Measurements from ENCODE around the gene ANXA4.

DNA sequence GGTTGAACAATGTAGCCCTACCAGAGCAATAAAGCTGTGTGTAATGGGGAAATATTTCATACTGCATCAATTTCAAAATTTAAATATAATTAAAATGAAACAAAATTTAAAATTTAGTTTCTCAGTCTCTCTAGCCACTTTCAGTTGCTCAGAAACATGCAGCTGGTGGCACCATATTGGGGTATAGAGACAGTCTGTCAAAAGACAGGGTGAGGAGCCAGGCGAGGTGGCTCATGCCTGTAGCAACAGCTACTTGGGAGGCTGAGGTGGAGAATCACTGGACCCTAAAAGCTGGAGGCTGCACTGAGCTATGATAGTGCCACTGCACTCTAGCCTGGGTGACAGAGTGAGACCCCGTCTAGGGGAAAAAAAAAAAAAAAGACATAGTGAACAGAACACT, 20.1 kb downstream of the ANXA4 start:
- TF ChIP-seq NFE2L2 (conservative IDR thresholded peaks at IDR 0.05; ENCODE audit: low read length) (no peak), RAD21 (conservative IDR thresholded peaks at IDR 0.05 in 1 of 2, IDR thresholded peaks at IDR 0.05 in 1 of 2) (no peak)
- TF ChIP-seq, protein P1, sequence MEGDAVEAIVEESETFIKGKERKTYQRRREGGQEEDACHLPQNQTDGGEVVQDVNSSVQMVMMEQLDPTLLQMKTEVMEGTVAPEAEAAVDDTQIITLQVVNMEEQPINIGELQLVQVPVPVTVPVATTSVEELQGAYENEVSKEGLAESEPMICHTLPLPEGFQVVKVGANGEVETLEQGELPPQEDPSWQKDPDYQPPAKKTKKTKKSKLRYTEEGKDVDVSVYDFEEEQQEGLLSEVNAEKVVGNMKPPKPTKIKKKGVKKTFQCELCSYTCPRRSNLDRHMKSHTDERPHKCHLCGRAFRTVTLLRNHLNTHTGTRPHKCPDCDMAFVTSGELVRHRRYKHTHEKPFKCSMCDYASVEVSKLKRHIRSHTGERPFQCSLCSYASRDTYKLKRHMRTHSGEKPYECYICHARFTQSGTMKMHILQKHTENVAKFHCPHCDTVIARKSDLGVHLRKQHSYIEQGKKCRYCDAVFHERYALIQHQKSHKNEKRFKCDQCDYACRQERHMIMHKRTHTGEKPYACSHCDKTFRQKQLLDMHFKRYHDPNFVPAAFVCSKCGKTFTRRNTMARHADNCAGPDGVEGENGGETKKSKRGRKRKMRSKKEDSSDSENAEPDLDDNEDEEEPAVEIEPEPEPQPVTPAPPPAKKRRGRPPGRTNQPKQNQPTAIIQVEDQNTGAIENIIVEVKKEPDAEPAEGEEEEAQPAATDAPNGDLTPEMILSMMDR (IDR thresholded peaks at IDR 0.05): no peak

All from A549 (cell line).